HT-29 (cell line): ENCODE results near the gene BAIAP2L2. TPM values are rescaled to one million over a fixed set of nuclear protein-coding genes. Genes with fewer than 3 reads are reported as not detected.
A peak's percentile ranks its signal among the peaks of the same experiment; 100 is the strongest.
"Not testable (repeated sequence)": the region's sequence is repeated elsewhere in the genome, so short reads cannot be mapped to it uniquely, and the experiment has no call there.

Experiments
- DNase-seq: peaks from one replicate; pipeline ENCODE4 v3.0.0-alpha.2; 2015; ENCODE audit warnings: low spot score
- total RNA-seq: library from RNA; depleted of rRNA; stranded (reverse); fragments of >200 nt; shearing (Covaris generic); gene quantifications from 2 replicates; pipeline ENCODE4 v1.2.3, GENCODE V29; 2014

BAIAP2L2 gene
- total RNA-seq, 1 experiment from 2014 or later, result 11.6 TPM

- DNase-seq, result no peak
Observed at GRCh38 chr22:38129021-38129420, 18.5 kb upstream of the BAIAP2L2 start.

DNA sequence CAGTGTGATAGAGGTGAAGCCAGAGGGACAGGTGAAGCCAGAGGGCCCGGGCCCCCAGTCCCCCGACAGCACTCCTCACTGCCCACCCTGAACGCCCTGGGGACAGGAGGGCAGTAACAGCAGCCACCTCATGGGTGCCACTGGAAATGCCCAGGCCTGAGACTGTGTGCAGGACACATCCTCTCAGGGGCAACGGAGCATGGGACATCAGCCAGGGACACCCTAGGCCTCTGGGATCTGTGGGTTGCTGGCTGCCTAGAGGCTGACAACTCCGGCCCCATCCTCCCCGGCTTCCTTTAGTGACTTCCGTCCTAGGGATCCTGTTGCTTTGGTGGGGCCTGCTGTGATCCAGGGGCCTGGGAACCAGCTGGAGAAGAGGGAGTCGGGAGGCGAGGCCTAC is 17.4 kb upstream of the BAIAP2L2 start:
- DNase-seq, result no peak

DNA sequence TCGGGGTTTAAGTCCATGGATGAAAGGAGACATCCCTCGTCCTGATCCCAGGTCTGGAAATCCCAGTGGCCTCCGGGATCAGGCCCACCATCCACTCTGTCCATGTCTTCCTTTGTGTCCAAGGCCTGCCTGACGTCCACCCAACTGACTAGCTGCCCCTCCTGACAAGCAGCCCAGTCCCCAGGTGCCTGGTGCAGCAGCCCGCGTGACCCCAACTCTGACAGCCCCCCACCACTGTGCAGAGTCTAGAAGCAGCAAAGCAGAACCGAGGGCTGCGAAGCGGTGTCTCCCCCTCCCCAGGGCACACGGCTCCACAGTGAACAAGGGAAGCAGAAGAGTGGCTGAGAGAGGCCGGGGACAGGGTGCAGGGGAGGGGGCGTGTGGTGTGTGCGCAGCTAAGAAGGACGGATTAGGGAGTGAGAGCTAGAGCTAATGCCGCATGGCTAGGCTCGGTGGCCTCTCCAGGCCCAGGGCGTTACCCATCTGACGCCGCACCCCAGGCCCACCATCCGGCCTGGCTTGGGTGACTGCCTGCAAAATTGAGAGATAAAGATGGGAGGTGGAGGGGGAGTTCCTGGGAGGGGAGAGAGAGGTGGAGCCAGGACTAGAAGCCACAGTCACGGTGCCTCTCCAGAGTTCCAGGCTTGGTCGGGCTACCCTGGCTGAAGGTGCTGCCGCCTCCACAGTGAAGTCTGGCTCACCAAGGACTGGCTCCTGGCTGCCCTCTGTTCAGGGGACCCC is 16.6 kb upstream of the BAIAP2L2 start:
- no peak for DNase-seq

GRCh38 chr22:38125751-38126201 is 15.3 kb upstream of the BAIAP2L2 start:
- DNase-seq, result no peak

GRCh38 chr22:38125038-38125610 is 14.6 kb upstream of the BAIAP2L2 start:
- no peak for DNase-seq

DNA sequence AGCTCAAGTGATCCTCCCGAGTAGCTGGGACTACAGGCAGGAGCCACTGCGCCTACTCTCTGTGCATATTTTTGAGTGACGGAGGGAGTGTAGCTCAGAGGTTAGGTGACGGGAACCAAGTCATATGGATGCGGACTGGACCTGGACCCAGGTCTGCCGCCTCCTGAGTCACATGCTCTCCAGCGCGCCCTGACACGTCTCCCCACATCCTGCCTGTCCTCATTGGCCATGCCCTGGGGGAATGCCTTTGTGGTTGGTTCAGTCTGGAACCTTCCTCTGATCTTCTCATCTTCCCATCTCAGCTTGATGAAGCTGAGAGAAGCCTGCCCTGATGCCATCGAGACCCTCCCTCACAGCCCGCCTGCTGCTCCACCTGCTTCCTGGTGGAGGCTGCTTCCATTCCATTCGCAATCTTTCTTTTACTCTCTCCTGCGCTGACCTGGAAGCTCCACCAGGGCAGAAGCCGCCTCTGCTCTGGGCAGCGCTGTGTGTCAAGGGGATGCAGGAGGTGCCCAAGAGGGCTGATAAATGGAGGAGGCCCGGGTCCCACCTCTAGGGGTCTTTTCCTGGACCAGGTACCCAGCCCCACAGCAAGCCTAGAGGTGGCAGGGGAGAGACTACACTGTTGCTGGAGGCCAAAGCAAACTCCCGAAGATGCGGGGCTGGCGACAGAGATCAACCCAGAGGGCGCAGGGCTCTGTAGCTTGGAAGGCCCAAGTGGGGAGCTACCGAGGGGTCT is 13.9 kb upstream of the BAIAP2L2 start:
- no peak for DNase-seq

- DNase-seq, result no peak
Observed at GRCh38 chr22:38122616-38123015, 12.1 kb upstream of the BAIAP2L2 start.

- peak; percentile 45 for DNase-seq
Observed at GRCh38 chr22:38120359-38121110, 10.1 kb upstream of the BAIAP2L2 start.

DNA sequence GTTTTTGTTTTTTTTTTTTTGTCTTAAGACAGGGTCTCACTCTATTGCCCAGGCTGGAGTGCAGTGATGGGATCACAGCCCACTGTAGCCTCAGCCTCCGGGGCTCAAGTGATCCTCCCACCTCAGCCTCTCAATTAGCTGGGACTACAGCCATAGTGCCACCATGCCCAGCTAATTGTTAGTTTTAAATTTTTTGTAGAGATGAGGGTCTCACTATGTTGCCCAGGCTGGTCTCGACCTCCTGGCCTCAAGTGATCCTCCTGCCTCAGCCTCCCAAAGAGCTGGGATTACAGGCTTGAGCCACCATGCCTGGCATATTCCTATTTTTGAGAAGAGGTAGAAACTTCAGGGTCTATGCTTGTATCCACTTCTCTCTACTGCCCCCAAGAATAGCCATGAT is 8.3 kb upstream of the BAIAP2L2 start:
- DNase-seq, result not testable (repeated sequence)

GRCh38 chr22:38118182-38118581 is 7.7 kb upstream of the BAIAP2L2 start:
- no peak for DNase-seq

DNA sequence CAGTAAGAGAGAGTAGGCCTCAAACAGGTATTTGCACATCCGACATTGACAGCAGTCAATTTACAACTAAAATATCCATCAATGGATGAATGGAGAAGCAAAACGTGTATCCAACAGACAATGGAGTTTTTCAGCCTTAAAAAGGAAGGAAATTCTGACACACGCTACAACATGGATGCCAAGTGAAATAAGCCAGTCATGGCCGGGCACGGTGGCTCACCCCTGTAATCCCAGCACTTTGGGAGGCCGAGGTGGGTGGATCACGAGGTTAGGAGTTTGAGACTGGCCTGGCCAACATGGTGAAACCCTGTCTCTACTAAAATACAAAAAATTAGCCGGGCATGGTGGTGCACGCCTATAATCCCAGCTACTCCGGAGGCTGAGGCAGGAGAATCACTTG is 7.1 kb upstream of the BAIAP2L2 start:
- not testable (repeated sequence) for DNase-seq

DNA sequence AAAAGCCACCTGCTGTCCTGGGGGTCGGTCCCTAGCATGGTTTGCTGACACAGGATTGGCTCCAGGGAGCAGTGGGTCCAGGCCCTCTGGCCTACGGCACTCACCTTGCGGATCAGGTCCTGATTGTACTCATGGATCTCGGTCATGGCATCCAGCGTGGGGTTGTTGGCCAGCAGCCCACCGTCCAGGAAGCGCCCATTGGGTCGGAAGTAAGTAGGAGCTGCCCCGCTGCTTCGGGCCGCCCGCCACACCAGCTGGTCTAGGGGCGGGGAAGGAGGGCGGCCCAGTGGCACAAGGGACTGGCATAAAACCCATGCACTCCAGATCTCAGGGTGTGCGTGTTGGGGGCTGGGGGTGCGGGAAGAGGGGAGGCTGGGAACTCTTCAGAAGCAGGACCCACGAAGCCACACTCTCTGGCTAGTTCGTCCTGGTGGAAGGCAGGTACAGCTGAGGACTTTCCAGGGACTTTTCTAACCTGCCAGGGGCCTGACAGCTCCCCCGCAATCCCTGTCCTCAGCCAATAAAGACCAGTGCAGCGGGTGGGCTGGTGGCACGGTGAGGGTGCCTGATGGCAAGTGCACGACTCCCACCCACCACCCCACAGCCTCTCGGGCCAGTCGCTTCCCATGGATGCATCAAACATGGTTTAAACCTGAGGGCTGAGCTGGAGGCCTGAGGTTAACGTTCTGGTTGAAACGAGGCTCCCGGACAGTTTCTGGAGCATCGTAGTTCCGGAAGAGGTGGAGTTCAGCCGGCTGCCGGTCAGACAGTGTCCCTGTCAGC is 5.1 kb upstream of the BAIAP2L2 start:
- DNase-seq, result no peak

DNA sequence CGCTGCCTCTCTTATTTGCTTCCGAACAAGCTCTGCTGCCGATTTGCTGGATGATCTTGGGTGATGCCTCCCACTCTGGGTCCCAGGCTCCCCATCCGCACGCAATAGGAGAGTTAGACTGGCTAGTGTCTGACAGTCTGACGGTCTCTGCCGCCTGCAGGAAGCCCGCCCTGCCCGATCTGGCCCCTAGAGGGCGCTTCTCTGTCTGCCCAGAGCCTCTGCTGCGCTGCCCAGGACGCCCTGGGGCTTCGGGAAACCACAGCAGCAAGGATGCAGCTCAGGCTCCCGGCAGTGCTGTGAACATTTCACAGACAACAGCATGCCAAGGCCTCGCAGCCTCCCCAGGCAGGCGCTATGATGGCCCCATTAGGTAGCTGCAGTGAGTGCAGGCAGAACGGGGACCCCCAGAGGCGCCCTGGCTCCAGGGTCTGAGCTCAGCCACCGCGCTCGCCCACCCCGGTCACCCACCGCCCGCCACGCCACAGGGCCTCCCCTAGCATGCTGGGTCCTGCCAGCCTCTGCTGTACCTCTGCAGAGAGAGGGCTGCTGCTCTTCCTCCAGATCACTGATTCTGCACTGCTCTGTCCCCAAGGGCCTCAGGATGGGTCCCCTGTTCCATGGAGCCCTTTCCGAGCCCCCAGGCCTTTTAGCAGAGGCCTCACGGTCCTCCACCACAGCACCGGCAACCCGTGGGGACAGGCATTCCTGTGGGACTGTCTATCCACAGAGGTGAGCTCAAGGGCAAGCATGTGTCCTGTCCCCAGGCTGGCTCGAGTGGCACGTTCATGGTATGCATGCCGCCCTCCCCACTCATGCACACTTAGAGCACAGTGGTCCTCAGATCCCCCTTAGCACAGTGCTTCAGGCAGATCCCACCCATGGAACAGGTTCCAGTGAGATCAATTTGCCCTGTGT is 4.3 kb upstream of the BAIAP2L2 start:
- DNase-seq, result peak; percentile 76

DNA sequence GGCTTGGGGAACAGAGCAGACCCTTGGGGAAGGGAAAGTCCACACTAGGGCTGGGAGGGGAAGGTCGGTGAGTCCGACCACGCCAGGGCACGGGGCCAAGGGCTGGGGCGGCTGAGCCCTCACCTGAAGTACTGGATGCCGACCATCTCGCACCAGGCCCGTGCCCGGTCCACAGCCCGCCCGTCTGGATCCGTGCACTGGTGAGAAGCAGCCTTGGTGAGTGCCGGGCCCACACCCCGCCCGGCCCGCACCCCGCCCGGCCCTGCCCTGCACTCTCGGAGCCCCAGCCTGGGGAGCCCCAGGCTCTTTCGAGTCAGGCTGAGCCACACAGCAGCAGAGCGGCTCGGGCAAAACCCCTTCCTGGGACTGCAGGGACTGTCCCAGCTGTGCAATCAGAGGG is 1.9 kb upstream of the BAIAP2L2 start:
- DNase-seq, result no peak

GRCh38 chr22:38111925-38112355 is 1.5 kb upstream of the BAIAP2L2 start:
- peak; percentile 23 for DNase-seq

GRCh38 chr22:38110863-38111852 is 674 bp upstream of the BAIAP2L2 start:
- peak; percentile 64 for DNase-seq

DNA sequence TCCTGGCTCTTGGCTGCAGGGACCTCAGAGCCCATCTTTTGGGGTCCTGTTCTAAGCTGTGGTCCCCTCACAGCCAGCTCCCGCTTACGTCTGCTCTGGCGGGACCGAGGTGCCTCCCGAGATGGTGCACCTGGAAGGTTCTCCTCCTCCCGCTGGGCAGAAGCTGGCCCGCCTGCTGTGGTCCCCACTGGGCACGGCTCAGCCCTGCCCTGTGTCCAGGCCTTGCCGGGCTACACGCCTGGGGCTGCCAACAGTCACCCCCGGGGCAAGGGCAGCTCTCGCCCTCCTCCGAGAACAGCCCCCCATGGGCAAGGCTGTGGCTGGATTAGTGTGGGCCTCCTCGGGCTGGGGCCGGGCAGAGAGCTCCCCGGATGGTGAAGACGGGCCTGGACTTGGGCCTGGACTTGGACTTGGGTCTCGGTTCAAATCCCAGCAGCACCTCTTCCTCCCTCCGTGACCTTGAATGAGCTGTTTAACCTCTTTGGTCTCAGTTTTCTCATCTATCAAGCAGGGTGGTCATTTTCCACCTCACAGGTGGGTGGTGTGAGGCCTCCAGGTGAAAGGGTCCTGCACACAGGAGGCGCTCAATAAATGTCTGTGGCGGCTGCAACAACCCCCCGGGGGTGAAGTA is 998 bp downstream of the BAIAP2L2 start:
- peak; percentile 23 for DNase-seq
